Measurements from ENCODE around the gene RHOD.

RHOD gene

GRCh38 chr11:67032830-67033551, 23.7 kb upstream of the RHOD start:
- no peak for DNase-seq

- DNase-seq = no peak
Measured at GRCh38 chr11:67033661-67034166, 22.9 kb upstream of the RHOD start.

GRCh38 chr11:67034350-67034749, 22.3 kb upstream of the RHOD start:
- no peak for DNase-seq

- DNase-seq = no peak
Measured at GRCh38 chr11:67040147-67040546, 16.5 kb upstream of the RHOD start.

- DNase-seq = no peak
Measured at GRCh38 chr11:67041602-67042001, 15.0 kb upstream of the RHOD start.

- DNase-seq = no peak
Measured at GRCh38 chr11:67043572-67044349, 12.9 kb upstream of the RHOD start.

- DNase-seq = no peak
Measured at GRCh38 chr11:67044496-67044895, 12.2 kb upstream of the RHOD start.

- no peak for DNase-seq
Measured at GRCh38 chr11:67045314-67045713, 11.3 kb upstream of the RHOD start.

- no peak for DNase-seq
Measured at GRCh38 chr11:67048515-67049130, 8.0 kb upstream of the RHOD start.

GRCh38 chr11:67050139-67050538, 6.5 kb upstream of the RHOD start:
- DNase-seq = no peak

GRCh38 chr11:67051180-67051893, 5.3 kb upstream of the RHOD start:
- DNase-seq = no peak

- no peak for DNase-seq
Measured at GRCh38 chr11:67051945-67052488, 4.6 kb upstream of the RHOD start.

GRCh38 chr11:67052891-67053290, 3.8 kb upstream of the RHOD start:
- no peak for DNase-seq

GRCh38 chr11:67053896-67054329, 2.7 kb upstream of the RHOD start:
- DNase-seq = no peak

GRCh38 chr11:67054346-67054835, 2.3 kb upstream of the RHOD start:
- DNase-seq = no peak

- DNase-seq = no peak
Measured at GRCh38 chr11:67054836-67055523, 1.7 kb upstream of the RHOD start.

GRCh38 chr11:67055812-67056211, 835 bp upstream of the RHOD start:
- DNase-seq = no peak

- DNase-seq = no peak
Measured at GRCh38 chr11:67057205-67057672, 592 bp downstream of the RHOD start.

GRCh38 chr11:67058506-67058905, 1.9 kb downstream of the RHOD start:
- no peak for DNase-seq

GRCh38 chr11:67059671-67060070, 3.0 kb downstream of the RHOD start:
- DNase-seq = no peak

GRCh38 chr11:67060111-67060522, 3.5 kb downstream of the RHOD start:
- DNase-seq = no peak

All from activated gamma-delta T cell (primary cell).